ENCODE measurements around the gene RNF34. TPM values are rescaled to one million over a fixed set of nuclear protein-coding genes. Genes with fewer than 3 reads are reported as not detected.

Gene RNF34
- total RNA-seq, 2 donors from 2014 or later, result 20.3 to 51.5 TPM

GRCh38 chr12:121461048-121461447, 61.1 kb downstream of the RNF34 start:
- no peak for DNase-seq (ENCODE audit: low spot score)
- intact Hi-C loops (cut with DNase I), result no loop called here
- TF ChIP-seq POLR2AphosphoS5 (IDR thresholded peaks at IDR 0.05), result no peak
- no peak for TF ChIP-seq CTCF (IDR thresholded peaks at IDR 0.05)
- TF ChIP-seq POLR2A (IDR thresholded peaks at IDR 0.05), result no peak
- whole genome bisulfite sequencing, result 89% methylated on average over 5 of the region's 5 CpGs
- H3K4me1 ChIP-seq (replicated peaks), result no peaks in the 10 kb centered on the region
- no peak overlapping the region for H3K27ac ChIP-seq
- H3K9me3 ChIP-seq, result no peaks in the 10 kb centered on the region
- no peaks in the 10 kb centered on the region for H3K36me3 ChIP-seq
- no peak overlapping the region for H3K4me3 ChIP-seq
- H3K27me3 ChIP-seq (replicated peaks; ENCODE audit: insufficient read depth), result no peaks in the 10 kb centered on the region

- Histone ChIP-seq H3K27ac (no peak overlapping the region), H3K4me3 (no peak overlapping the region), H3K9me3 (no peaks in the 10 kb centered on the region), H3K27me3 (replicated peaks; ENCODE audit: insufficient read depth) (no peaks in the 10 kb centered on the region), H3K36me3 (no peaks in the 10 kb centered on the region), H3K4me1 (replicated peaks) (no peaks in the 10 kb centered on the region)
- intact Hi-C loops (cut with DNase I), result no loop called here
- TF ChIP-seq CTCF (IDR thresholded peaks at IDR 0.05) (no peak), POLR2A (IDR thresholded peaks at IDR 0.05) (no peak)
- no peak for DNase-seq (ENCODE audit: low spot score)
- 95% methylated on average over 13 of the region's 13 CpGs for WGBS
Observed at GRCh38 chr12:121464331-121464730, 64.4 kb downstream of the RNF34 start.

- no peaks in the 10 kb centered on the region for H3K27me3 ChIP-seq (replicated peaks; ENCODE audit: insufficient read depth)
- no peaks in the 10 kb centered on the region for H3K36me3 ChIP-seq
- no peak overlapping the region for H3K27ac ChIP-seq
- H3K4me3 ChIP-seq, result peak overlapping the region; percentile 49 to 56
- H3K4me1 ChIP-seq (replicated peaks), result no peaks in the 10 kb centered on the region
- intact Hi-C loops (cut with DNase I), result no loop called here
- no peak for TF ChIP-seq POLR2AphosphoS5 (IDR thresholded peaks at IDR 0.05)
- no peak for TF ChIP-seq POLR2A (IDR thresholded peaks at IDR 0.05)
- no peak for TF ChIP-seq CTCF (IDR thresholded peaks at IDR 0.05)
- WGBS, result 15% methylated on average over 50 of the region's 70 CpGs
- H3K9me3 ChIP-seq, result no peaks in the 10 kb centered on the region
- no peak for DNase-seq (ENCODE audit: low spot score)
Observed at GRCh38 chr12:121465921-121466793, 66.2 kb downstream of the RNF34 start.

- peak overlapping the region; percentile 76 to 84 for H3K27ac ChIP-seq
- H3K4me3 ChIP-seq, result peak overlapping the region; percentile 49 to 56
- under 1% methylated on average over 91 of the region's 139 CpGs for WGBS
- intact Hi-C loops (cut with DNase I), result no loop called here
- no peaks in the 10 kb centered on the region for H3K4me1 ChIP-seq (replicated peaks)
- no peaks in the 10 kb centered on the region for H3K9me3 ChIP-seq
- DNase-seq (ENCODE audit: low spot score), result peak; percentile 88
- H3K36me3 ChIP-seq, result no peaks in the 10 kb centered on the region
- no peak for TF ChIP-seq POLR2AphosphoS5 (IDR thresholded peaks at IDR 0.05)
- no peak for TF ChIP-seq CTCF (IDR thresholded peaks at IDR 0.05)
- TF ChIP-seq POLR2A (IDR thresholded peaks at IDR 0.05), result peak; percentile 43
- no peaks in the 10 kb centered on the region for H3K27me3 ChIP-seq (replicated peaks; ENCODE audit: insufficient read depth)
Observed at GRCh38 chr12:121466794-121467637, 67.1 kb downstream of the RNF34 start.
